GM06990 (cell line): ENCODE measurements around the gene DCAF11.

Experiments
- DNase-seq: peaks from one replicate; pipeline ENCODE4 v3.0.0-alpha.2; 2011; ENCODE audit not compliant: insufficient read length; ENCODE audit errors: extremely low read depth
- H3K27me3 ChIP-seq: replicated peaks from 2 replicates; pipeline ENCODE4 v1.6.0; 2011; ENCODE audit warnings: low read length; ENCODE audit not compliant: control insufficient read depth, insufficient read depth
- H3K36me3 ChIP-seq: 2 replicates; pipeline ENCODE4 v1.5.1; 2011; ENCODE audit warnings: low read length; ENCODE audit not compliant: control insufficient read depth, insufficient read depth
- H3K4me3 ChIP-seq: replicated peaks from 2 replicates; pipeline ENCODE4 v1.5.1; 2011; ENCODE audit warnings: low read depth, mild to moderate bottlenecking, control low read depth, low read length
- CTCF ChIP-seq: IDR thresholded peaks from 2 replicates; pipeline ENCODE4 v1.5.1; 2011; ENCODE audit warnings: low read length, control low read depth, mild to moderate bottlenecking, inconsistent platforms; ENCODE audit not compliant: insufficient read depth, poor library complexity, severe bottlenecking

DCAF11 gene

GRCh38 chr14:24081739-24082211 lies 32.8 kb upstream of the DCAF11 start:
- H3K27me3 ChIP-seq = no peaks in the 10 kb centered on the region
- H3K4me3 ChIP-seq = peak overlapping the region; percentile 73
- no peak for TF ChIP-seq CTCF
- no peaks in the 10 kb centered on the region for H3K36me3 ChIP-seq
- DNase-seq = no peak

GRCh38 chr14:24082411-24083080 lies 32.0 kb upstream of the DCAF11 start:
- Histone ChIP-seq H3K27me3 (no peaks in the 10 kb centered on the region), H3K36me3 (no peaks in the 10 kb centered on the region), H3K4me3 (no peak overlapping the region)
- no peak for TF ChIP-seq CTCF
- DNase-seq = no peak

GRCh38 chr14:24083462-24083861 lies 31.1 kb upstream of the DCAF11 start:
- no peak for TF ChIP-seq CTCF
- H3K27me3 ChIP-seq = no peaks in the 10 kb centered on the region
- DNase-seq = no peak
- no peaks in the 10 kb centered on the region for H3K36me3 ChIP-seq
- H3K4me3 ChIP-seq = no peak overlapping the region

GRCh38 chr14:24084440-24084839 lies 30.1 kb upstream of the DCAF11 start:
- H3K4me3 ChIP-seq = no peak overlapping the region
- no peak for TF ChIP-seq CTCF
- H3K27me3 ChIP-seq = no peaks in the 10 kb centered on the region
- no peak for DNase-seq
- no peaks in the 10 kb centered on the region for H3K36me3 ChIP-seq

GRCh38 chr14:24085215-24085614 lies 29.4 kb upstream of the DCAF11 start:
- no peak for DNase-seq
- TF ChIP-seq CTCF = no peak
- Histone ChIP-seq H3K36me3 (no peaks in the 10 kb centered on the region), H3K27me3 (no peaks in the 10 kb centered on the region), H3K4me3 (no peak overlapping the region)

- Histone ChIP-seq H3K27me3 (no peaks in the 10 kb centered on the region), H3K36me3 (no peaks in the 10 kb centered on the region), H3K4me3 (no peak overlapping the region)
- DNase-seq = no peak
- TF ChIP-seq CTCF = no peak
Observed at GRCh38 chr14:24086193-24086955, 28.2 kb upstream of the DCAF11 start.
